HL-60/S4 treated with retinoic acid at 250 ng/mL for 4 days and 3 days (cell line): Measurements from ENCODE around the gene ZFAND3.
"Not testable (repeated sequence)": the region's sequence is repeated elsewhere in the genome, so short reads cannot be mapped to it uniquely, and the experiment has no call there.

ENCODE experiments used
- in situ Hi-C: fragments of 300-500 bp; cut with MboI; formaldehyde crosslinking; loops from 2 replicates; pipeline ENCODE4 v1.7.0; 2022; ENCODE audit warnings: low sequenced_read_pairs

The ZFAND3 gene

DNA sequence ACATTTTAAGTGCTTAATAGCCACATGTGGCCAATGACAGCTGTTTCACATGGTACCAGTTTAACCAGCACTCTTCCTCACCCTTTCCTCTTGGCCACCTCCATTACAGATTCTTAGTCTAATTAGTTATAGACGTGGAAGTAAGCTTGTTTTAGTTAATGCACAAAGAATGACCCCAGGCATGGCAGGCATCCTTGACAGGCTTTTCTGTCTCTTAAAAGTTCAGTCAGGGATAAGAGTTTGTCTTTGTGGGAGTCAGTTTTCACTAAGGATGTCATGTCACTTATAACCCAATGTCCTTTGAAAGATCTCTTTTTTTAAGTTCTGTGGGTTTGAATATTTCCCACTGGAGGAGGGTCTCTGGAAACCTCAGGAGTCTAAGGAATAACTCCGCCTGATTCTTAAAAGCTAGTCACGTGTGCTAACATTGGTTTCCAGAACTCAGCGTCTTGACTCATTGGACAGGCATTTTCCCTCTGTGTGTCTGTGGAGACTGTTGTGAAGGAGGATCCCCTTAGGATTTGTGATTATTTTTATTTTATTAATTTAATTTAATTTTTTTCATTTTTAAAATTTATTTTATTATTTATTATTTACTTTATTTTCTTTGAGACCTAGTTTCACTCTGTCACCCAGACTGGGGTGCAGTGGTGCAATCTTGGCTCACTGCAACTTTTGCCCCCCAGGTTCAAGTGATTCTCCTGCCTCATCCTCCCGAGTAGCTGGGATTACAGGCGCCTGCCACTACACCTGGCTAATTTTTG is 171.4 kb downstream of the ZFAND3 start:
- in situ Hi-C loops: no loop called here

DNA sequence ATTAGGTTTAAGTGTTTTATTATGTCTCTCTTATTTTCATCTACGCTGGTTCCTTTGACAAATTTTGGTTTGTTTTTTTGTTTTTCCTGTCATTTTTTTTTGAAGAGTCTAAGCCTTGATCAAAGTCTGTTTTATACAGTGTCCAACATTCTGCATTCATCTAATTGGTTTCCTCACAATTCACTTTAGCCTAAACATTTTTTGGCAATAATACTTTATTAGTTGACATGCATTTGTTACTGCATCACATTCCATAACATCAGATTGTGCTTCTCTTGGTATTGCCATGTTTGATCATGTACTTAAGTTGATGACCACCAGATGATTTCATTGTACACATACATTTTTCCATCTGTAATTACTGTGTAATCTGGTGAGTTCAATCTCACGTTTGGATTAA is 173.2 kb downstream of the ZFAND3 start:
- in situ Hi-C loops: no loop called here

DNA sequence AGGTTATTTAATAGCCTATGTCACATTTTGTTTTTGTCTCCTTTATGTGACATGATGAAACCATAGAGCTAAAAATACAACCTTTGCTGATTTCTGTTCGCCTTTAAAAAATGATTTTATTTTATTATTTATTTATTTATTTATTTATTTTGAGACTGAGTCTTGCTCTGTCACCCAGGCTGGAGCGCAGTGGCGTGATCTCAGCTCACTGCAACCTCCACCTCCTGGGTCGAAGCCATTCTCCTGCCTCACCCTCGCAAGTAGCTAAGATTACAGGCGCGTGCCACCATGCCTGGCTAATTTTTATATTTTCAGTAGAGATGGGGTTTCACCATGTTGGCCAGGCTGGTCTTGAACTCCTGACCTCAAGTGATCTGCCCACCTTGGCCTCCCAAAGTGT is 173.7 kb downstream of the ZFAND3 start:
- in situ Hi-C loops: not testable (repeated sequence)

DNA sequence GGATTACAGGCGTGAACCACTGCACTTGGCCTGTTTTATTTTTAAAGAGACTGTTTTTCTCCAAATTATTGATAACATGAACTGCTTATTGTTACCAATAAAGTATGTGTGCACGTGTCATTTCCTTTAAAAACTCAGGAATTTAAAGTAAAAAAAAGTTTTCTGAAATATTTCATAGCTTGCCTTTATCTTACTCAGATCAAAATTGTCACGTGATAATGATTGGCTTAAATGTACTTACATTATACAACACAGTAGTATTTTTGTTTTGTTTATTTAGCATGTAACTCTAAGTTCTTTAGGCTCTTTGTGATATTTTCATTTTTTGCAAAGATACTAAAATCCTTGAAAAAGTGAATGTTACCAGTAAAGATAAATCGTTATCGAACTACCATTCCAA is 174.1 kb downstream of the ZFAND3 start:
- in situ Hi-C loops: no loop called here

DNA sequence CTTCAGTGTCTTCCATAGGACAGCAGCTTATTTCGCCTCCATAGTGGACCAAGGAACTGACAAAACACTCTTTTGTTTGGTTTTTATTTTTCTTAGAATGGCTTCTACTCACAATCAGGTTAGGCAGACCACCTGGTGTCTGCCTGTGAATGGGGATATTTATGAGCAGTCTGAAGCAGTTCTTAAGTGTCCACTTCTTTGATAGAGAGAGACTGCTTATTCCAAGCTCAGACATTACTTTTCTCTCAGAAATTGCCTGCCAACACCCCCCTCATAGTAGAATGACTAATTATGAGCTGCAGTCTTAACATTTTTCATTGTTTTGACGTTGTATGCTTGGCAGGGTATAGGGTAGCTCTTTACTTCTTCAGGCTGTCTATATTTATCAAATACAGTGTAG is 174.7 kb downstream of the ZFAND3 start:
- in situ Hi-C loops: no loop called here

DNA sequence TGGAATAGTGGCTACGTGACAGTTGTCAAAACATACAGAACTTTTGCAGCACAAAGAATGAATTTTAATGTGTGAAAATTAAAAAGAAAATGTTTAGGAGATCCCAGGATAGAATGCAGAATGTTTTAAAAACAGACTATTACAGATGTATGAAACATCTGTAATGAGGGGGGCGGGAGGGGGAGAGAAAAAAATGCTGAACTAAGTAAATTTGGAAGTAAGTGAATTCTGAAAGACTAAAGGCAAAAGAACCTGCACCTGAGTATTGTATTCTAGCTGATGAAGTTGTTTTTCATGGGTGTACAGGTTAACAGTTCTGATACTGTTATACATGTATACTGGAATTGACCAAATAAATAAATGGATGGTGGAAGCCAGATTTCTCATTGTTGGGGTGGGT is 178.8 kb downstream of the ZFAND3 start:
- in situ Hi-C loops: no loop called here

DNA sequence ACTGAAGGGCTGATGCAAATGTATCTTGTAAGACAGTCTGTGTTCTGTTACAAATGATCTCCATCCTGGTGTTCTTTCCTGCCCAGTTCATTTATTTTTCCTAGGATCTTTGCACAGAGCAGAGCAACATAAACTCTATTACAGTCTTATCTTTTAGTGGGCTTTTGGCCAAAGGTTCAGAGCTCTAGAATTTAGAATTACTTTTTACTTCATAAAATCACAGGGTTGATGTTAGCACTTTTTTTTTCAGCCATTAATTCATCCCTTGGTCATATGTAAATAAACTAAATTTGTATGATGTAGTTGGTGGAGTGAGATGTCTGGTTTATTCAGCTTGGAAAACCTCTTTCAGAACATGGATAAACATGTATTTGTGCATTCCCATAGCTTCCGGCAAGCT is 181.9 kb downstream of the ZFAND3 start:
- in situ Hi-C loops: no loop called here

DNA sequence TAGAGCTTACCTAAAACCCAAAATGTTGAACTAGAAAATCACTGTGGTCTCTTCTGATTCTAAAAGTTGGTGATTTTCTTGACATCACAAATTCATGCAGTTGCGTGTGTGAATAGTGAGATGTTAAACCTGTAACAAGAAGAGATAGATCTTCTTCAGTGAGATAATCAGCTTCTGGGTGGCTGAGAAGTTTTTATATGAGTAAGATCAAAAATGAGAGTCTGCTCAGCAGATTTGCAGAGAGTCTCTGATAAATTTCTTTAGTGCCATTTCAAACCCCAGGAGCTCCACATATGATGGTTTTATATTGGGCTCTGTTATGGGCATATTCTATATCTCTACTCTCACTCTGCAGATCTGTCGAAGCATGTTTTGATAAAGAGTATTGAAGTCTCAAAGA is 185.4 kb downstream of the ZFAND3 start:
- in situ Hi-C loops: no loop called here

DNA sequence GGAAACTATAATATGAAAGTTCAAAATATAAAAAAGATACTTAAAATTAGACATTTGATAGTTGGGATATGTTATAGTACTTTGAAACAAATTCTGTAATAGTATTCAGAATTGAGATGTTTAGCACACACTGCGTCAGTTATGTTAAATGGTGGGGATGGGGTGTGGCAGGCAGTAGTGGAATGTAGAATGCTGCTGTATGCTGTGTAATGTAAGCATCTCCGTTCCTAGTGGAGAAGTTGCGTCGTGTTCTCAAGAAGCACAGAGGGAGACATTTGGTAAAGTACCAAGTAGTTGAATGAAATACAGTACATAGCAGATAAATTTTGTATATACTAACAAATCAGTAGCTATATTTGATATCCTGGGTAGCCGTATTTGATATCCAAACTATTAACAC is 192.4 kb downstream of the ZFAND3 start:
- in situ Hi-C loops: no loop called here

DNA sequence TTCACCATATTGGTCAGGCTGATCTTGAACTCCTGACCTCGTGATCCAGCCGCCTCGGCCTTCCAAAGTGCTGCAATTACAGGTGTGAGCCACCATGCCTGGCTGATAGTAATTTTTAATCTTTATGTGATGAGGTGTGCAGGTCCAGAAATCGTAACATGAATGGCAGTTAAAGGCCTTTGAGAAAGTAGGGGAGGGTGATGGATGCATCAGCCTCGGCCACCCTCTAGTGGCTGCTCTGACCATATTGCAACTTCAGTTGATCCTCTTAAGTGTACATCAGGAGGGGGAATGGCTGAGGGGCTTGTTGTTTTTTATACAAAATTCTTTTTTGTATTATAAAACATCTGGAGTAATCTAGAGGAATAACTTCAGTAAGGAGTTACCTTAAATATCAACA is 193.0 kb downstream of the ZFAND3 start:
- in situ Hi-C loops: no loop called here

DNA sequence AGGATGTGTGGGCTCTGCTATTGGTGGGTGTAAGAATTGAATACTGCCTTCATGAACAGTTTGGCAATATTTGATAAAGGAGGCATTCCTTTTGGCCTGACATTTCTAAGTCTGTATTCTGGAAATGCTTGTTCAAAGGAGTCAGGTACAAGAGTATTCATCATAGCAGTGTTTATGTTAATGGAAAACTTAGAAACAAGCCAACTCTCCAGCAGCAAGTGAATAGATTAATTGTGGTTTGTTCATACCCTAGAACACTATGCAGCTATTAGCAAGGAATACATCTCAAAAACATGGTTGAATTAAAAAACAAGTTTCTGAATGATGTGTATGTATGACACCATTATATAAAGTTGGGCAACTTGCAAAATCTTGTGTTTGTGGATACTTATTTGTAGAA is 195.8 kb downstream of the ZFAND3 start:
- in situ Hi-C loops: no loop called here

DNA sequence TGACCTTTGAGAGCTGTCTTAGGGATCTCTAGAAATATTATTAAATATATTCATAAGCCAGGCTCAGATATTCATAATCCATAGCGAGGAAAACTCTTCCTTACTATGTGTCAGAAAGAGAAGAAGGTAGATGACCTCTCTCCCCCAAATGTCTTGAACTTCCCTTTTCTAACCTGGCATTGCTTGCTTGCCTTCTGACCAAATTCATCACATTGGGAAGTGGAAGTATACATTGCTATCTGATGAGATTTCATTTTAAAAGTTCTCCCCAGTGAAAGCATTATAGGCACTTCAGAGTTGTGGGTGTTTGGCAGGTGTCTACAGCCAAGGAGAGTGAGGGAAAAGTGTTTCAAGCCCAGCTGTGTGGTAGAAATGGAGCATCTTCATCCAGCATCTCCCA is 197.3 kb downstream of the ZFAND3 start:
- in situ Hi-C loops: no loop called here

DNA sequence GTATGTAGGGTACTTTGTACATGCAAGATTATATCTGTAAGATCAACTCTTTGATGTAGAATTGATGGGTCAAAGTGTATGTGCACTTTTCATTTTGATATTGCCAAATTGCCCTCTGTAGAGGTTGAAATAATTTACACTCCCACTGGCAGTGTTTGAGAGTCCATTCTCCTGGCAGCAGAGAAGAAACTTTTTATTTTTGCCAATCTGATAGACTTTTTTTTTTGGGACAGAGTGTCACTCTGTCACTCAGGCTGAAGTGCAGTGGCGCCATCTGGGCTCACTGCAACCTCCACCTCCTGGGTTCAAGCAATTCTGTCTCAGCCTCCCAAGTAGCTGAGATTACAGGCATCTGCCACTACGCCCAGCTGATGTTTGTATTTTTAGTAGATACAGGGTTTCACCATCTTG is 199.2 kb downstream of the ZFAND3 start:
- in situ Hi-C loops: no loop called here

DNA sequence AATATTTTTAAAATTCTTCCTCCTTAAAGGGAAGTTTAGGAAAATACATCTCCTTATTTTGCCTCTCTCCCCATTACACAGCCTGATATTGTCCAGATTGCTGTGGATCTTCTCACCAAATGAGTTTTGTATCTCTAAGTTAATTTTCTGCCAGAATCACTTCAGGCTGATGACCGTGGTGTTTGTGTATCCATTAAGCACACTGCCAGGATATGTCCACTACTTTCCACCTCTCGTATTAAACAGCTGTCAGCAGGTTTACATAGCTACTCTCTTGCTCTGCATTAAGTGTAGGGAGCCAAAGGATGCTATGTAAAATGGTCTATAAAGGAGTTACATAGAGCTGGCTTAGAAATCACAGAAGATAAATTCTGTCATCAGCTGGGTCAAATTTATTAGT is 201.1 kb downstream of the ZFAND3 start:
- in situ Hi-C loops: no loop called here

DNA sequence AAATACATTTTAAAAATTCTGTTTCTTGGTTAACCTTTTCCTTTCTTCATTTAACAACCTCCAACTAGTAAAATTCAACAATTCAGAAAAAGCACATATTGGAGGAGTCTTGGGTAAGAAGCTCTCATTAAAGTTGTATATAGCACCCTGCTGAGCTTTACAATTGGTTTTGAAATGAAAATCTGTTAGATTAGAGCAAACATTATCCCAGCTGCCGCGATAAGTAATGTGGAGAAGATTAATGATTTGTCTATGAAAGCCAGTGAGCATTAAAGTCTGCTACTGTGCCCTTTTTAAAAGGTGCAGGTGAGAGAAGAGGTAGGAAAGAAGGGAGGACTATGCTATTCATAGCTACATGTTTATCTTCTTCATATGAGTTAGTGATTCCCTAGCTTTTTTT is 201.5 kb downstream of the ZFAND3 start:
- in situ Hi-C loops: no loop called here

DNA sequence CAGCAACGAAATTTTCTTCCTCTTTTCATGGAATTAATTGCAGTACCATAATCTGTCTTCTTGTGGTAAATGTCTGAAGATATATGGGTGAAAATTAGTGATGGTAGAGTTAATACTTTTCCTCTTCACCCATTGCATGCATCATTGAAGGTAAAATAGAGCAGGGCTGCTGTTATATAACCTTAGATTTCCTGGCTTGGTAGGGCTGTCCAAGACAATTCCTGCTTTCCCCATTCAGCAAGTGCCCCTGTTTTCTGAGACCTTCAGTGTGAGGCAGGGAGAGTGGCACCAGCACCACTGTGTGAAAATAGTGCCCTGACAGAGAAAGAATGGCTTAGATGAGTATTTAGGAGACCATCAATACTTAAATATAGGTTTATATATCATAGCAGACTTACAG is 202.0 kb downstream of the ZFAND3 start:
- in situ Hi-C loops: no loop called here

DNA sequence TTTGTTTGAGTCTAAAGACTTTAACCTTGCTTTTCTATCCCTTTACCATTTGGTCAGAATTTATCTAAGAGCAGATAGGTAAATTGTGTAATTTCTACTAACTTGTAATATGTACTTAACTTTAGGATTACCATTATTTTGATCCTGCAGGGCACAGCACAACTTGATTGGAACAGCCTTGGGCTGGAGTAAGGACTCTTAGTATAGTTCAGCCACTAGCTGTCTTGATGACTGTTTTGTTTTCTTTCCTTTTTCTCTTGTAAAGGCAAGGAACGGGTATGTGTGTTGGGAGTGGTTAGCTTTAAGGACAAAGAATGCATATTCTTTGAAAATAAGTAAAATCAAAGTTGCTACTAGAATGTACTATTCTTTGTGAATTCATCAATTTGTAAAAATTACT is 203.2 kb downstream of the ZFAND3 start:
- in situ Hi-C loops: no loop called here

DNA sequence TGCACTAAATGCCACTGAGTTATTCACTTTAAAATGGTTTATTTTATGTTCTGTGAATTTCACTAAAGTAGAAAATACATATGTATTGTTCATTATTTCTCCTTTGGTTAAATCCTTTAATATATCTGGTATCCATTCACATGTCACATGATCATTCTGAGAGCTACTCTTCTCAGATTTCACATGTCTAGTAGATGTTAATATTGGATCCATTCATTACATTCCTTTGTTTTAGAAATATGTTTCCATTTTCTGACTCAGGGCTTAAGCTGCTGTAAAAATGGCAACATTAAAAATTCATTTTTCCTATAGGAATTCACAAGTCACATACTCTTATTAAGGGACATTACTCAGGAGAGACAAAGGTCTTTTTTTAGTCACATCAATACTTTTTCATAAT is 205.4 kb downstream of the ZFAND3 start:
- in situ Hi-C loops: loop anchor here (25.0 kb wide), 1 partner anchor 462 kb away; no protein-coding TSS in a partner anchor

DNA sequence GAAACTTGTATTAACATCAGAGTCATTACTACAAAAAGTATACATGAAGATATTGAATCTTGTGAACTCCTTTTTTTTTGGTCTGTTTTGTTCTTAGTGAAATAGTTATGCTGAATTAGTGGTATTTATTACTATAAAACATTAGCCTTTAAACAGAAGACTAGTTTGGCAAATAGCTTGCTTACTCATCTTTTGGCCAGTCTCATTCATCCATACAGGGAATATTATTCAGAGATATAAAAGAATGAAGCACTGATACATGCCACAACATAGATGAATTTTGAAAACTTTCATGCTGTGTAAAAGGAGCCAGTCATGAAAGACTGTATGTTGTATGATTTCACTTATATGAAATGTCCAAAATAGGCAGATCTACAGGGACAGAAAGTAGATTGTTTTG is 205.9 kb downstream of the ZFAND3 start:
- in situ Hi-C loops: loop anchor here (25.0 kb wide), 1 partner anchor 462 kb away; no protein-coding TSS in a partner anchor

DNA sequence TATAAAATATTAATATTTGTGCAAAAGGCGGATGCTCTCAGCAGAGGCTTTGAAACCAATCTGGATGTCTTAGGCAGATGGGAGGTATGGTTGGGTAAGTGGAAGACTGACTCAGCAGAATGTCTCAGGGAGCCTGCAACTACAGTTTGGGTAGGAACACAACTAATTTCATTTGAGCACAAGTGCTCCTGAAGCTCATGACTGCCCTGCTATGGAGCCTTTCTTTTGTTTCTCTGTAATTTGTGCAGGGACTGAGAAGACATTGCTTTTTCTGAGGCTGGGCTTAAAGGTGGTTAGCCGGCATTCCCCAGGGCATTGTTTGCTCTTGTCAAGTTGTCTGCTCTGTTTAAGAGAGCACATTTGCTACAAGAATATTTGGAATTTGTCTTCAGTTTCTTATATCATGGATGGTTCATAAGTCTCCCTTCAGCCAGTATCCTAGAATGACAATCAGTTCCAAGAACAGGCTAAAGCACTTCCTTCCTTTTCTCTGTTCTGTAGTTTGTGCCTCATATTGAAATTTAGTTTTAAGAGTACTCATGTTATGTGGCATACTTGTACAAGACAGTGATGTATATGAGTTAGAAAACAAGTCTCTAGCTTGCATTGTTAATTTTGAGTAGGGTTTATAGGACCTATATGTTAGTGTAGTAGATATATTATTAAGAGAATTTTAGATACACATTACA is 208.3 kb downstream of the ZFAND3 start:
- in situ Hi-C loops: loop anchor here (25.0 kb wide), 1 partner anchor 459 kb away; no protein-coding TSS in a partner anchor

DNA sequence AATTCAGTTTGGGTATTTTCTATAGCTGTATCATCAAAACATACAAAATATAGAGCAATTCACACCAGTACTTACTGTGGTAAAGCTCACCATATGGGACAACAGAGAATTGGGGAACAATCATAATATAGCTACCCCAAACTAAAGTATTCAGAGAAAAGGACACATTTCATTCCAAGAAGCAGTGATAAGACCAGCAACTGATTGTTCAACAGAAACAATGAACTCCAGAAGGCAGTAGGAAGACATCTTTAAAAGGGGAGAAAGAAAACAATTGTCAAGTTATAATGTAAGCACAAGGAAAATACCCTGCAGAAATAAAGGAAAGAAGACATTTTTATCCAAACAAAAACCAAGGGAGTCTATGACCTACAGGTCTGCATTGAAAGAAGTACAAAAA is 210.9 kb downstream of the ZFAND3 start:
- in situ Hi-C loops: loop anchor here (25.0 kb wide), 1 partner anchor 457 kb away; no protein-coding TSS in a partner anchor

DNA sequence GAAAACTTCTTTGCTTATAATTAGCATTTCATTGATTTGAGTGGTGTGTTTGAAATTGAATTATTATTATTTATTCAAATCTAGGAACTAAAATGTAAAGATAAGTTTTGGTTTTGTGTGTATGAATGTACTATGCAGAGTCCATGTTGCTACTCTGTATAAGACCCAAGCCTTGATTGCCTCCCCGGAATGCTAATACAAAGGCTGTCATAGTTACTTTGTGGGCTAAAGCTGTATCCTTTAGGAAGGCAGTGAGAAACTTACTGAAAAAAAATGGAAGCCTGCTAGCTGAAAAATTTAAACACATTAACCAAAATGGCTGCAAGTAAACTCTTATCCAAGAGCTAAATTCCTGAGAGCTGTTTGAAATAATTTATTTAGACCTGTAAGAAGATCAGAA is 213.3 kb downstream of the ZFAND3 start:
- in situ Hi-C loops: loop anchor here (25.0 kb wide), 1 partner anchor 455 kb away; no protein-coding TSS in a partner anchor
